GM18508 (cell line): ENCODE data around the gene URB1.
"Not testable (repeated sequence)": the region's sequence is repeated elsewhere in the genome, so short reads cannot be mapped to it uniquely, and the experiment has no call there.

Experiments
- ATAC-seq: cut with Tn5 transposase; IDR thresholded peaks from one replicate; pipeline ENCODE4 v1.9.1; 2021; ENCODE audit warnings: moderate number of reproducible peaks; ENCODE audit not compliant: insufficient read depth, unreplicated experiment

Gene URB1, protein sequence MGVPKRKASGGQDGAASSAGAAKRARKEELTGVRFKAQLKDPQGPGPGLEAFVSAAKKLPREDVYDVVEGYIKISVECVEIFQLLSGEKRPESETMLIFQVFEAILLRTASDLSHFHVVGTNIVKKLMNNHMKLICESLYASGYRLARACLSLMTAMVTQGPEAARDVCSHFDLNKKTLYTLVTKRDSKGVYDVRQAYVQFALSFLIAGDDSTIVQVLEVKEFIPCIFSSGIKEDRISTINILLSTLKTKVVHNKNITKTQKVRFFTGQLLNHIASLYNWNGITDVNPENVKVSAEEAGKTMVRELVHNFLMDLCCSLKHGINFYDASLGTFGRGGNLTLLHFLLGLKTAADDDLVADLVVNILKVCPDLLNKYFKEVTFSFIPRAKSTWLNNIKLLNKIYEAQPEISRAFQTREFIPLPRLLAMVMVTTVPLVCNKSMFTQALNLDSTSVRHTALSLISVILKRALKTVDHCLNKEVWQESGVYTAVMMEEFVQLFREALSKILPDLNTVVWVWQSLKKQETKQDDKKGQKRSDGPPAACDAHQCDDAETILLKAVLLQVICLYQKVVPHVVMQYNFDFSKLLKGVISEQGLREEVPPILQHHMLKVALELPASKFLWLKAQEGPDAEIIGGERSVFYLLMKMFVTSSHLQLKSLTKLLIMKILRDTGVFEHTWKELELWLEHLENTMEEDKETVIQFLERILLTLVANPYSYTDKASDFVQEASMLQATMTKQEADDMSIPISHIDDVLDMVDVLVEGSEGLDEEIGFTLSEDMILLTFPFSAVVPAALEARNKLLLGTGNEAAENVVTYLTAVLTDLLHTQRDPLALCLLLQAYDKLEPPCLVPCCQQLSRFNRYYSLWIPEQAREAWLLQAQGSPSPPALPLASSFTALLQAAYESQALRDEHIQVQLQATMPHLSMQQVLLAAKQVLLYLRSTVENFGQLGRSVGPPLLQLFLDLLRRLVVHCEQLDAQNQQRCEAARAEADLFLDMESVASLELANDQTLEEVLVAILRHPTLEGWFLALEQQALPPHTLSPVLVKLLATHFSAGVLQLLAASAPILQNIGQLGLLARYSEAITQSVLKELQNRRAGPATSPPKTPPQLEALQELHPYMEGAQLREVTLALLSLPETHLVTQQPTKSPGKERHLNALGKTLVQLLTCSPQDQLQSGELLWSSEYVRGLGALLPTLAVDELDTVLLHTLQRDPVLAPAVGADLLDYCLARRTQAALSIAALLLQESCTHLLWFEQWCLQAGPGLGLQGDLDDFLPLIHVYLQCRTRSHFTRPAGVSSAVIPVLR (N-terminal part only)

DNA sequence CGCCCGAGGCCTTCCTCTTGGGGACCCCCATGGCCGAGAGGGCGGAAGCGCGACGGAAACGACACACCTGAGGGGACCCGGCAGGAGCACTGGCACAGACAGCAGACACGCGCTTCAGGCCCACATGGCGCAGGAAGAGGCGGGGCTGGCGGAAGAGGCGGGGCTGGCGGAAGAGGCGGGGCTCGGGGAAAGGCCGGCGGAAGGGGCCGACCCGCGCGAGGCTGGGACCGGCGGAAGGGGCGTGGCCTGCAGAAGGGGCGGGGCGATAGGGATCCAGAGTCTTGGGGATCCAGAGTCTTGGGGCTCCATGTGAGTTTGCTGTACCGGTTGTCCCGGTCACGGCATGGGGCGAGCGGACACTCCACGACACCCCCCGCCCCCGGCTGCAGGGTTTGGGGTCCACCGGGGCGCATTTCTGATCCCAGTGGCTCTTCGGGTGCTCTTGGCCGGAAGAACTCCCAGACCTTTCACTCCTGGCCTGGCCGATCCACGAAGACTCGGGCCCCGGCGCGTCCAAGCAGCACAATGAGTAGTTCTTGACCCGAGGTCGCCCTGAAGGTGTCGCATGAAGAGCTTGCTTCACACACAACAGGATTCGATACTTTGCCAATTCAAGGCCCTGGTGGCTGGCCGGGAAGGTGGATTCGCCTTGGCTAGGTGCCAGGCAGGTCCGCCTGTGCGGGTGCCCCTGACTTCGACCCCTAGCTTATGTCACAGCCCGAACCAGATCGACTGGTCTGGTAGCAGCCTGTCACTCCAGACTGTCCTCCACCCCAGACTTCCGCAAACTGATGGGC is at the start of gene URB1:
URB1 (minus strand) TSS at position 133 of the 797 bp plus-strand sequence; CDS start at position 31, 102 bp downstream.
- peak; percentile 56 for ATAC-seq

DNA sequence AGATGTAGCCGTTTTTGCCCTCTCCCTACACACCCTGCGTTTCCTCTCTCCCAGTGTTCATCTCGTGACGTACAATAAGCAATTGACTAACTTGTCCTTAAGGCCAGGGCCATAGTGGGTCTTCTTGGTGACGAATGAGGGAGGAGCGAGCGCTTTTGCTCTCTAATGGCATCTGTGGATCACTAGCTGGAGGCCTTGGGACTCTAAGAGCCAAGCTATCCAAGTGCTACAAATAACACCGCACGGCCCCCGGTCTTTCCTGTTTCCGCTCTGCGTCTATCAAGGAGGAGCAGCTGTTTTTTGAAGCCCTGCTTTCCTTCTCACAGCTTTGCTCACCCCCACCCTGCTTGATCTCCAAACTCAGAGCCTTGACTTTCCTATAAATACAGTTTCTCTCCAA is 44.9 kb upstream of the URB1 start:
- ATAC-seq, result no peak

DNA sequence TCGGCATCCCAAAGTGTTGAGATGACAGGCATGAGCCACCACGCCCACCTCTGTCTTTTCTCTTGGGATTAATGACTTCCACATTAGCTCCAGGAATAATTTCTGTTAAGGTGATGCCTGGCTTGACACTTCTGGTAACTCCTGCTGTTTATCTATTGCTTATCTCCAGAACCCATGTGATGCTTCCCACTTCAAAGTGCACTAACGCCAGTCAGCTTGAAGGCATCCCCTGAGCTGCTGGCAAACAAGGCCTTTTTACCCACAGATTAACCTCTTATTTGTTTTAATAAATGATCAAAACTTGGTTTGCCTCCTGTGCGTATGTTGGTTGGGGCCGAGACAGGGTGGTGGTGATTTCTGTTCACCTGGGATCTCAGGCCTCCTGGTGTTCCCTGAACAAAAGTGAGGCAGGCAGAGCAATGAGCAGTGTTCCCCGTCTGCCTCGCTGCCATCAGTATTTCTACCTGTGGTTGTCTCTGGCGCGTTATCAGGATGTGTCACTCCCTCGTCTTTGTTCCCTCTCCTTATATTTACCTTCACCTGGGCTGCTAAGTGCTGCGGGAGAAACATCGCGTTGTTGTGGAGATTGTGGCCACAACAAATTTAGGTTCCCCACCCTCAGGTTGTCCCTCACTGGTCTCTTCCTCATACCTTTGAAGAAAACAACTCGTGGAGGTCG is 40.3 kb upstream of the URB1 start:
- ATAC-seq, result not testable (repeated sequence)

DNA sequence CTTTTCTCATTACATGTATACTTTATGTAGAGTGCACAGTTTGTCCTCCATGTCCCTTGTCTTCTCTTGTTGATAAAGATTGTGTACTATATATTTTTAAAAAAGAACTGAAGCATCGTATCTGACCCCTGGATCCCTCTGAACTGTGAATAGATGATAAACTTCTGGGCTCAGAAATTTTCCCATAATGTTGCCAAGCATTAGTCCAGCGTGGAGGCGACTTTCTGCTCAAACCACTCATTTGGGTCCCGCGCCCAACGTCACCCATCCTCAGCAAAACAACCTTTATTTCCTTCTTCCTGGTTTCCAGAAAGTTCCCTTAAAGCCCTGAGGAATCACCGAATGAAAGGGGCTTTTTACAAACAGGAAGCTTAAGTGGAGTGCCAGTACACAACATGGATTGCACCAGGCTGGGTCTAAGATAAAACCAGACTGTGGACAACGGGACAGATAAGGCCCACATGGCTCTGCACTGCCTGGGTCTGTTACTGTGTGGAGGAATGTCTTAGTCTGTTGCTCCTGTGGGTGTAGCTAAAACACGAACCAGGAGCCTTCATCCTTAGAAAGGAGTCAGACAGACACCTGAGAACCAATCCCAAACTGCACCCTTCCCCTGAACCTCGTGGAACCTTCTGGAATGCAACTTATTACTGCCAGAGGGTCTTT is 35.3 kb upstream of the URB1 start:
- no peak for ATAC-seq

DNA sequence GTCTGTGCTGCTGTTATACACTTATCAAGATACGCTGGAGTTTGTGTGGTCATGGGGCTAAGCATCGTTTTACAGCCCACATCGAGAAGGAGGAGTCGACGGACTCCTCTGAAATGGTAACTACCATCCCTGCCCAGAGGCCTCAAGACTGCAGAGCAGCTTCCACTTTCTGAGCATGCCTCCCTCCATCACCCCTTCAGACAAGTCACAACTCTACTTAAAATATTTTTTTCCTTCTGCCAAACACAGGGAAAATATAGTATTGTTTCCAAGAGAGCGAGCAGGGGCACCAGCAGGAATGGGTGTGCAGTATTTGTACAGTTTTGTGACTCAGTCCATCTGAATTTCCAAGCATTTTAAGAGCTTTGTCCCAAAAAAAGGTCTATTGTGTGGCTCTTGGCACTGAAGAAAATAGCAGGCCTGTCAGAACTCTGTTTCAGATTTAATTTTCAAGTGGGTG is 33.8 kb upstream of the URB1 start:
- no peak for ATAC-seq

DNA sequence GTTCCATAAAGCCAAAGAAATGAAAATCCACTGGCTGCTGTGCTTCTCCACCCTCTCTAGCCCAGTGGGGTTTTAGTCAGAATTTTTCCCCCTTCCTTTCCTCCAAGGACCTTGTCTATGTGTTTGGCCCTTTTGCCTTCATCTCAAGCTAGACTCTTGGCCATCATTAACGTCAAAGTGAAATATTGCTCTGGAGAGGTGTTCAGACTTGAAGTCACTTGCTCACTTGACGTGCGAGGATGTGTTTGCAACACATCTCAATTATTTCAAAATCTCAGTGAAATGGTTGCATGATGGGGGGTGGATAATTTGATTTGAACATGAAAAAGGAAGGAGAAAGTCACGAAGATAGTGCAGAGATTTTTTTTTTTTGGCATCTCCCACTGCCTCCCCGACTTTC is 33.3 kb upstream of the URB1 start:
- no peak for ATAC-seq

DNA sequence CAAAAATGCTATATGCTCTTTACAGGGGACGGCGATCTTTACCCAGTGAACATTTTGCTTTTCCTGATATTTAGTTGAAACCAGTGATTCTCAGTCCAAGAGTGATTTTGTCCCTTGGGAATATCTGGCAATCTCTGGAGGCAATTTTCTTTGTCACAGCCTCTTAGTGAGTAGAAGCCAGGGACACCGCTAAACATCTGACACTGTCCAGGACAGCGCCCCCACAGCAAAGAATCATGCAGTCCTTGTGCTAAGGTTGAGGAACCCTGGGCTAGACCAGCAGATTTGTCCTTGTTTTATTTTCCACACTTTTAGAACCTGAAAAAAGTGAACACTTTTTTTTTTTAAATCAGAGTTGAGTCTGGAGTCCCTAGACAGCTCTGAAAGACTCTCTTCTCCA is 32.8 kb upstream of the URB1 start:
- no peak for ATAC-seq

DNA sequence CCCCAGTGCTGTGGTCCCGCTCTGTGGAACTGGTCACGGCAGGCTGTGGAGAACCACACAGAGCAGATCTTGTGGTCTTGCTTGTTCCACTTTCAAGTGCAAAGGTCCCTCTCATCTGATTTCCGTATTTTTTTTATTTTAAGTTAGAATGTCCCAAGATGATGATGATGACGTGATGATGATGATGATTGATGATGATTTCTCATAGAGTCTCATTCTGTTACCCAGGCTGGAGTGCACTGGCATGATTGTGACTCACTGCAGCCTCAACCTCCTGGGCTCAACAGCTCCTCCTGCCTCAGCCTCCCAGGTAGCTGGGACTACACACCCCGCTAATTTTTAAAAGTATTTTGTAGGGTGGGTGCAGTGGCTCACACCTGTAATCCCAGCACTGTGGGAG is 31.9 kb upstream of the URB1 start:
- no peak for ATAC-seq

DNA sequence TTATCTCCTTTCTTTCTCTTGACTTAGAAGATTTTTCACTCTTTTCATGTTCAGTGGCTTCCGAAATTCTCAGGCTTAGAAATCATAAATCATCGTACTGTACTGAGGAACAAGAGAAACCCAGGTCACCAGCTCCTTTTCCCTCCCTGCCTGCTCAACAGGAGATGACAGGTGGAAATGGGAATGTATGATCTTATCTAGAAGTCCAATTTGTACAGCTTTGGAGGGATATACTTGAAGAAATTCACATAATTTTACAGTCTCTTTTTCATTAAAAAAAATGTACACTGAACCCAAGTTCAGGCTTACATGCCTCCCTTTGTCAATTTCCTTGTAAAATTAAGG is 31.4 kb upstream of the URB1 start:
- ATAC-seq, result no peak

DNA sequence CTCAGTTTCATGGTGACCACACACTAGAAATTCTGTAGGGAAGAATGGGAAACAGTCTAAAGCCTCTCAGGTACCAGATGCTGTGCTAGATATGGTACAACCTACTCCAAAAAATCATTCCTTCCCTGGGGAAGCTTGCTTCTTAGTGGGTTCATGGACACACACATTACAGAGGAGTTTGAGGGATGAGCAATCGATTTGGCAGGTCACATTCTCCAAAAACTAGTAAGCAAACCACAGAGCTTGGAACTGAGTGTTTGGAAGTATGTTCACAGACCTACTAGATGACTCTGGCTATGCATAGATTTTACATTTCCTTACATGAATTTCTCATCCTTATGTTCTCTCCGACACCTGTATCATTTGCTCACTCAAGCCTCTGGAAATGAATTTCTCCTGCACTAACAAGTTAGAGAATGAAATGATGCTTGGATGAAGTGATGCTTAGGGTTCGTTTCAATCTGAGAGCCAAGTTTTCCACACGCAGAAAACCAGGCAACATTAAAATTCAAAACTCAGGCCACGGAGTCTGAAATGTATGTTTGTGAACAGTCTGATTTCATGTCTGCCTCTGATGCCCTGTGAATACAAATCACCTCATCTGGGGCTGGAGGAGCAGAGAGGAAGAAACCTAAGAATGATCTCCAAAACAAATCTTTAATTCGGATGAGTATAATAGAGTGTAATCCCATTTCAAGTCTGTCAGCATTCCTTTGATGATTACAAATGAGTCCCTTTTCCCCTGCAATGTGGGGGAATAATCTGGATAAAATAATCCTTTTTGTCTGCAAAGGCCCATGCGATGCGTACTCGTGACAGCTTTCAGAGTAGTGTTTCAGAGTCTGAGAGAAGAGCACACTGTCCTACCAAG is 30.7 kb upstream of the URB1 start:
- no peak for ATAC-seq

DNA sequence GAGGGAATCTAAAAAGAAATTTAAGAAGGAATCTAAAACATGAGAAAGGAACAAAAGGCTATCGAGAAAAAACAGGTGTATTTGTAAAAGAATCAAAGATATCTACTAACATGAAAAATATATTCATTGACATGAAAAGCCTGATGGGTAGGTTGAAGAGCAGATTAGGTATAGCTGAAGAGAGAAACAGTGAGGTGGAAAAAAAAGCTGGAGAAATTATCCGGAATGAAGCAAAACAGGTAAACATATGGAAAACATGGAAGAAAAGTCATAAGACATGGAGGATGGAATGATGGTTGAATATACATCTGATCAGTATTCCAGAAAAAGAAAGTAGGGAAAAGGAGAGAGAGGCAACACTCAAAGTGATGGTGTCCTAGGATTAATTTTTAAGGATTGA is 29.3 kb upstream of the URB1 start:
- no peak for ATAC-seq

DNA sequence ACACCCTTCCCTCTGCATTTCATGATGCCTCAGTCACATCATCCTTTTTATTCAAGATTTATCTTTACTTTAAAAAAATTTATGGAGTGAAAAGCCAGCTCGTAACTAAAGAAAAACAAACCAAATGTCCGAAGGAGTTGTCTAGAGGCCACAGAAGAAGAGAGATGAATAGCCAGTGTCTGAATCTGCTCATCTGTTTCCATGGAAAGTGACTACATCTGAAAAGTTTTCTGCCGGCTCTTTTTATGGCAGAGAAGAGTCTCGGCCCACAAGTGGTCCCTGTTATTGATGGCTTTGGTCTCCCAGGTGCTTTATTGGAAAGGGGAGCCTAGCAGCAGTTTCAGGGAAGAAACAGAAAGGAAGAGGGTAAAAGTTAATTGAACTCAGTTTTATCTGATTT is 25.3 kb upstream of the URB1 start:
- no peak for ATAC-seq

DNA sequence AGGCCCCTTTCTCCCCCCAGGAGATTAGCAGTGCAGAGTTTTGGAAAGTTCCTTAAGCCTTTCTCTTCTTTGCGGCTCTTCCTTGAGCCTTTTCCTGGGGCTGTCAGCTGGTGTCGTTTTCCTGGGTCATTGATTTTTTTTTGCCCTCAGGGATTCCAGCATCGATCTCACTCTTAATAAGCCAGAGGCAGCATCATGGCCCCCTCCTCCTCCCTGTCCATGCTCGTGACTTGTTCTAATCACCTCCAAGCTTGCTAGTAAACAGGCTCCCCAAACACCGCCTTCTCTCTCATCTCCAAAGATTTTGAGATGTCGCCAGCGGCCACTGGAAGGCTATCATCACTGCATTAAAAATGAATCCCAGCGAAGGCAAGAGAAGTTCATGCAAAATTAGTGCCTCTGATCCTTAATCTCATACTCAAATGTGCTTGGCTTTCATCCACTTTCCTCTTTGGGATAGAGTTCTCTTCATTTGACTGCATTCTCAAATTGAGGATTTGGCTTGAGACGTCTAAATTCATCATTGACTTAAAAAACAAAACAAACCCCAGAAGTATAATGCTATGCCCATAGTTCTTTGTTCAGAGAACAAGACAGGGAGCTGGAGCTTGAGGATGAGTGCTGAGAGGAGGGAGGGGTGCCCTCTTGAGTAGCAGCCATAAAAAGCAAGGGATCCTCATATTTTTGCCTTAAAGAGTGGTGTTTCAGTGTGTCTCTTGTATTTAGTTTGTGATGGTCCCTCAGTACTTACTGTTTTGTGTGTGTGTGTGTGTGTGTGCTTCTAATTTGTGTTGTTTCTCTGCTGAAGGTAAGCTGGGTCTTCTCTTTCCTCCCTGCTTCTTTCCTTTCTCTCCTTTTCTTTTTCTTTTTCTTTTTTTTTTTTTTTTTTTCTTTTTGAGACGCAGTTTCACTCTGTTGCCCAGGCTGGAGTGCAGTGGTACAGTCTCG is 22.9 kb upstream of the URB1 start:
- no peak for ATAC-seq

DNA sequence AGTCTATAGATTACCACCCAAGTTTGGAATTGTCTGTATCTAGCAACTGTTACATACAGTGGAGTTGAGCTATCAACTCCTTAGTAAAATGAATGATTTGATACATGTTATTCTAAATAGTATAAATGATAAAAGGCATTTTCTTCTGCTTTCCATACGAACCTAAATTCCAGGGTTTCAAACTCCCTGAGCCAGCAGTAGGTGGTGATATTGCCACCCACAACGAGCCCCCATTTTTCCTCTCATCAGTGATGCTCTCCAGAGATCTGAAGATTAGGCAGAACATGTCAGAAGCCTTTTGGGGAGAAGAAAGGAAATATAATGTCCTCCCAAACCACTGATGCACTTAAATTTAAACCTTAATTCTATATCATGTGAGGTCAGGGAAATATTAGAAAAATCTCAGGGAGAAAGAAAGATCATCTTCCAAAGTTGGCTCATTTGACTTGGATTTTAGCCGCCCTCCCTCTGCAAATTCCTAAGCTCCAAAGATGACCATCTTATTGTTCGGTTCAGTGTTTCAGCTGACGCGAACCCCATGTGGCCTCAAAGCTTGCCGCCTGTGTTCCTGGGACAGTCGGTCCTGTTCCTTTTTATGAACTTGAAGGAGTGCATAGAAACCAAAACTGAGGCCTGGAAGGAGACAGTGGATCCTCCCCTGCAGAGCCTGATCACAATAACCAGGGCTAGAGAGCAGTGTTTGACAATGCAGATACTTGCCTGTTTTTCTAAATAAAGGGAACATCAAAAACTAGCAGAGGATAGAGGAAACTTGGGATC is 22.0 kb upstream of the URB1 start:
- no peak for ATAC-seq

DNA sequence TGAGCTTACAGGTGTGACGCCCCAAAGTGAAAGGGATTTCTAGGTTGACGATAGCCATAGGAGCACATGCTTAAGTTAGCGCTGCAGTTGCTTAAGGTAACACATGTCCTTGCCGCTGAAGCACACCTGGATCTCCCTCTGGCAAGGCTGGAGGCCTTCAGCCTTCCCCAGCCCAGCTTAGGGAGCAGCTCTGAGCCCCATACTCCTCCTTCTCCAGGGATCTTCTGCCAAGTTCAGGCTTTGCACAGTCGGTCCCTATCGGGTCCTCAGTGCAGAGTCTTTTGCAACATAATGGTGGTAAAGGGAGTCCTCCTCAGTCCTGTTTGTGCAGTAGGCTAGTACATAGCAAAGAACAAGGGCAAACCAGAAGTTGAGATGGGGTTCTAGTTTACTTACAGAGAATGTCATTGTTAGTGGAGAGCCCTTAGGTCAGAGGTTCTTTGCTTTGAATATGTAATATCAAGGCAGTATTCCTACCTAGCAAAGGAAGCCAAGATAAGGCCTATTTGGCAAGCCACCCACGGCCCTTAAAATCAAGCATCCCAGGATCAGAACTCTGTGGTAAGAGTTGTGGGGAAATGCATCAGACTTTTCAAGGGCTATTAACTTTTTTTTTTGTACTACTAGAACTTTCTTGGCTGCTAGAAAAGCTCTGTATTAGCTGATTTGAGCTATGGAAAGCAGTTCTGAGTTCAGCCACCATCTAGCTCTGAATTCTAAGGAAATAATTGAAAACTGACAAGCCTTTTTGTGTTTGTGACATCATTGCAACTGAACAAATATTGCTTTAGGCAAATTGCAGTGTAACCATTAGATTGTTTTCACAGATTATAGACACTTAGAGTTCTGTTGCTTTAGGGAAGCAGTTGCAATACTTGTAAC is 21.1 kb upstream of the URB1 start:
- ATAC-seq, result no peak
